HG02798 (cell line): ENCODE results near the gene NFKB1.
A peak's percentile ranks its signal among the peaks of the same experiment; 100 is the strongest.

Experiments
- ATAC-seq: cut with Tn5 transposase; IDR thresholded peaks from one replicate; pipeline ENCODE4 v1.9.1; 2021; ENCODE audit warnings: mild to moderate bottlenecking; ENCODE audit not compliant: unreplicated experiment, poor library complexity

NFKB1 gene

GRCh38 chr4:102493794-102494193, 7.4 kb upstream of the NFKB1 start:
- ATAC-seq: no peak

GRCh38 chr4:102494603-102495002, 6.6 kb upstream of the NFKB1 start:
- ATAC-seq: no peak

GRCh38 chr4:102497986-102498385, 3.2 kb upstream of the NFKB1 start:
- ATAC-seq: no peak

GRCh38 chr4:102500352-102500695, 835 bp upstream of the NFKB1 start:
- ATAC-seq: peak; percentile 22

DNA sequence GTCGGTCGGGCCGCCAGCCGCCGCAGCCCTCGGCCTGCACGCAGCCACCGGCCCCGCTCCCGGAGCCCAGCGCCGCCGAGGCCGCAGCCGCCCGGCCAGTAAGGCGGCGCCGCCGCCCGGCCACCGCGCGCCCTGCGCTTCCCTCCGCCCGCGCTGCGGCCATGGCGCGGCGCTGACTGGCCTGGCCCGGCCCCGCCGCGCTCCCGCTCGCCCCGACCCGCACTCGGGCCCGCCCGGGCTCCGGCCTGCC, 213 bp downstream of the NFKB1 start:
- ATAC-seq: peak; percentile 50

GRCh38 chr4:102502543-102502818, 1.3 kb downstream of the NFKB1 start:
- no peak for ATAC-seq

DNA sequence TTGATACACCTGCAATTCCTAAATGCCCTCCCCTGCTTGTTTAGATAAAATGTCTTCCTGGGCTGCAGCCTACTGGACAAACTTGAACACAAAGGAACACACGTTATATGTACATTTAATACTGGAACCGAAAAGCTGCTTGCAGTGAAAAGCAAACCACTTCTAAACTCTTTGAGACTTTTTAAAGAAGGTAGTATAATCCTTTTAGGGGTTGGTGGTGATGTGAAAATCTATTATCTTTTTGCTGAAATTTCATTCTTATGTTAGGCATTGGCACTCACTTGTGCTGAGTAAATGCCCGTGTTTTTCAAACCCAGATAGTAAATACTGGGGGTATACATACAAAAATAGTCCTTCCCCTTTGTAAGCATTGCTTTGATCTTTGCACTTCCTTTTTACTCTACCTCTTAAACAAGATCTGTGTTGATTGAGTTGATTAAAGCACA, 2.2 kb downstream of the NFKB1 start:
- ATAC-seq: no peak

GRCh38 chr4:102503831-102504786, 3.0 kb downstream of the NFKB1 start:
- ATAC-seq: no peak

- no peak for ATAC-seq
Measured at GRCh38 chr4:102504941-102505340, 3.8 kb downstream of the NFKB1 start.

DNA sequence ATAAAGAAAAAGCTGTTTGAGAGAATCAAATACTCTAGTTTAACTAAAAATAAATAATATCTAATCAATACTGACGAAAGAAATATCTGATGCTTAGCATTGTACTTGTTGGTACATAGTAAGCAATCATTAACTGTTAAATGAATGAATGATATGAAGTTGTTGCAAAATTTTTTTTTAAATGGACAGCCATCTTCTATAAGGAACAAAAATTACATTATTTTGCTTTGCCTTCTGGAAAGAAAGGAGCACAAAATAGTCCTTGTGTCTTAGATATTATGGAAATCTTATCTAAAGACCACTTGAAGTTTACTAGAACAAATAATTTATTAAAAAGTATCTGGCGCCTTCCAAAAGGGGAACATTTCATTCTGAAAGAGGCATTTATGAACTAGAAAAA, 4.5 kb downstream of the NFKB1 start:
- no peak for ATAC-seq

- ATAC-seq: no peak
Measured at GRCh38 chr4:102506523-102506922, 5.4 kb downstream of the NFKB1 start.

- no peak for ATAC-seq
Measured at GRCh38 chr4:102511830-102512605, 10.9 kb downstream of the NFKB1 start.

DNA sequence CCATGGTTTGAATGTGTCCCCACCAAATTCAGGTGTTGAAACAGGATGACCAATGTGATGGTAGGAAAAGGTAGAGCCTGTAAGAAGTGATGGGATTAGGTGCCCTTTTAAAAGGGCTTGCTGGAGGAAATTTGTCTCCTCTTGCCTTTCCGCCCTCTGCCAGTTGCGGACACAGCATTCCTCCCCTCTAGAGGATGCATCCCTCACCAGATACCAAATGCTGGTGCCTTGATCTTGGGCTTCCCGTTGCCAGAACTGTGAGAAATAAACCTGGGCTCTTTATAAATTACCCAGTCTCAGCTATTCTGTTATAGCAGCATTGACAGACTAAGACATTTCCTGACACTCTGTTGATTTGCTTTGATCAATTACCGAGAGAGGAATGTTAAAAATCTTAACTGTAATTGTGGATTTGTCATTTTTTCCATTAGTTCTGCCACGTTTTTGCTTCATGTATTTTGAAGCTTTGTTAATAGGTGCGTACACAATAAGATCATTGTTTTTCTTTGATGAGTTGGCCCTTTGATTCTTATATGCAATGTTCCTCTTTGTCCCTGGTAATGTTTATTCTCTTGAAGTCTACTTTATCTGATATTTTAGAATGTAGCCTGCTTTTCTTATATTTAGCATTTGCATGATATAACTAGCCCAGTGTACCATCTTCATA, 13.3 kb downstream of the NFKB1 start:
- no peak for ATAC-seq

DNA sequence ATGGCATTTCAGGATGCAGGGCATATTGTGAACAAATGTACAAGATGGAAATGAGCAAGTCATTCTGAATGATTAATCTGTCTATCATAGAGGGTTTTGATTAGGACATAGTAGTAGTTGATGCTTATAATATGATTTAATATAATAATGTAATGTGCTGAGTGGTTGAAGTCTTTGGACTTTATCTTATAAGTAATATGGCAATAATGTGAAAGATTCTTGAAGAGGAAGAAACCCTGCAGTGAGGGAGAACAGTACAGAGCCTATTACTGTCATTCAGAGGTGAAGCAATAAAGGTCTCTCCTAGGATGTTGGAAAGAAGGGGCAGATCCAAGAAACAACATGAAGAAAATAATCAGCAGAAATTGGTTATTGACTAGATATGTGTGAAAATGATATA, 16.6 kb downstream of the NFKB1 start:
- no peak for ATAC-seq

- ATAC-seq: no peak
Measured at GRCh38 chr4:102518703-102519131, 17.6 kb downstream of the NFKB1 start.

DNA sequence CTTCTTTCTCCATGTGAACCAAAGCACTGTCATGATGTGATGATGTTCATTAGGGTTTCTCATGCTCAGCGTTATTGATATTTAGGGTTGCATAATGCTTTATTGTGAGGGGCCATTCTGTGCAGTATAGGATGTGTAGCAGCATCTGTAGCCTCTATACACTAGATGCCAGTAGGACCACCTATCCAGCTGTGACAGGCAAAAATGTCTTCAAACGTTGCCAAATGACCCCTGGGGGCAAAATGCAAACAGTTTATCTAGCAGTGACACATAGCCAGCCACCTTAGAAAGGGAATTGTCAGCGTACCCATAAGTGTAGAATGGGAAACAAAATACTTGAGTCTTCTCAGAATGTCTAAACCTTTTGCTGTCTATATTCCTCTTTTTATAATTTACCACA, 18.8 kb downstream of the NFKB1 start:
- no peak for ATAC-seq

DNA sequence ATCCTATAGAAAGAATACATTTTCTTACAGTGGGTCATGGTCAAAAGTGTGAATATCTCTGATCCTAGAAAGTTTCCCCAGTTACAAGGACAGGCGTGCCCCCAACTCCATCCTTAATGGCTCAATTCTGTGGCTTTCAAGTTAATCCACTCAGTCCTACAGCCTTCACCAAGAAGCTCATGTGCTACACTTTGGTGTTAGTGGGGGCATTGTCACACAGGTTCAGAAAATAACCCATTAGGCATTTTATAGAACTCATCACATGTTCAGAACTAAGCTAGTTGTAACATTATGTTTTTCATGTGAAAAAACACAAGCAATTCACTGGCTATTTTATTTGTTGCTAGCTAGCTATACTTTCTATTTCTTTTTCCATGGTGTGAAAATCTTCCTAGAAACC, 20.4 kb downstream of the NFKB1 start:
- ATAC-seq: no peak

- ATAC-seq: no peak
Measured at GRCh38 chr4:102522031-102522440, 20.9 kb downstream of the NFKB1 start.

- ATAC-seq: no peak
Measured at GRCh38 chr4:102524691-102525090, 23.5 kb downstream of the NFKB1 start.

DNA sequence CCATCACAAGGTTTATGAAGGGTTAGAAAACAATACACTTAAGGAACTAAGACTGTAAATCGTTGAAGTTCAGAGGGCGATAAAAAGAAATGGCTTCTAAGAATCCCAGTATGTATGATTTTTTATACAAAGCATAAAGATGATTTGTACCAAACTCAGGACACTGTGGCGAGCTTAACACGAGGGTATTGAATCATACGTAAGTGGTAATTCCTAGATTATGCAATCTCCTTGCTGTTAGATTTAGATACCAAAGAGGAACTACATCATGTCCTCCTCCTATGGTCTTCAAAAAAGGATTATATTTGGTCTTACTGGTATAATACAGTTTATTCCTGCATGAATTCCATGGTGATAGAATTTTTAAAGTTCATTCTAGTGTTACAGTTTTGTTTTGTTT, 23.9 kb downstream of the NFKB1 start:
- no peak for ATAC-seq

GRCh38 chr4:102525504-102525903, 24.3 kb downstream of the NFKB1 start:
- ATAC-seq: no peak
